NCI-H1930 (cell line): ENCODE measurements around the gene CD40.

Experiments used
- DNase-seq, 2 experiments: peaks; one replicate each; lab custom pipeline; 2025; lab: John Stamatoyannopoulos, UW

Gene CD40

DNA sequence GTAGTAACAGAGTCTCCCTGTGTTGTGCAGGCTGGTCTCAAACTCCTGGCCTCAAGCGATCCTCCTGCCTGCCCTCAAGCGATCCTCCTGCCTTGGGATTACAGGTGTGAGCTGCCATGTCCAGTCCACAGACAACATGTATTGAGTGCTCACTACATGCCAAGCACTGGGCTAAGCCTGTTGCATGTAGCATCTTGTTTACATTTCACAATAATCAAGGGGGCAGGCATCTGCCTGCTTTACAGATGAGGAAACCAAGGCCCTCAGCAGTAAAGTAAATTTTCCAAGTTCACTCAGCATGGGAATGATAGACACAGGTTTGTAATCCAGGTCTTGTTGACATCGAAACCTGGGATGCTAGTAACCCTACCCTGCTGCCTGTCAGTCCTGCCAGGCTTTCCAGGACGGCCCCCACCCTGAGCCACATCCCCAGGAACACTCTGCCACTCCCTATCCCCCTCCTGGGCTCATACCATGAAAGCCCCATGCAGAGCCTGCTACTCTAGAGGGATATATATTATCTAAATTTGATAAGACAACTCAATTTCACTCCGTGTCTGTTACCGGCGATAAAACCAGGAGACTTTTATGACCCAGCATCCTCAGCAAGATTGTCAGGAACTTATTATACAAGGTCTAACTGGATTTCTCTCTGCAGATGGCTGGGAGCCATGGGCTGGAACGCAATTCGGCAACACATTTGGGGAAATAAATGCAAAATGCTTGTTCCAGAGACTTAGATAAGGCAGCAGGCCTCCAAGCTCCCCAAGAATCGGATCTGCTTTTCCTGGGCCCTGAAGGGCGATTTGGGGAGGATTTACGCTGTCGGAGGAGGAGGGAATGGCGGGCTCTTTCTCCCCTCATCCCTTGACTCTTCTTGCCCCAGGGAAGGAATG lies 30.4 kb downstream of the CD40 start:
- no peak for DNase-seq

- no peak for DNase-seq
Observed at GRCh38 chr20:46150943-46151342, 32.8 kb downstream of the CD40 start.

DNA sequence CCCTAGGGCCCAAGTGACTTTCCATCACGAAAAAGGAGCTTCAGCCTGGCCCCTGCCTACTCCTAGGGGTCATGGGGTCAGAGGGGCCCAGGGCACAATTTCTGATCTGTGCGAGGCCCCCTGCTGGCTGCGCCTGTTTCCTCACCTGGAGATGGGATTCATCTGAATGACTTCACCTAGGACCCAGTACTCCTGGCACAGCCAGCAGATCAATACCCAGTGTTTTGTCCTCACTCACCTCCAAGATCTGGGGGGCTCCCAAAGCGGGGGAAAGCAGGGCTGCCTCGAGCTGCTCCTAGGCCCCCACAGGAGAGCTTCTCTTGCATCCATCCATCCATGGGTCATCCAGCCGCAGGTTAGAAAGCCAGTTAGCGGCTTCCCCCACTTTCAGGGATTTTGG lies 33.8 kb downstream of the CD40 start:
- no peak for DNase-seq

- DNase-seq = no peak
Observed at GRCh38 chr20:46152824-46153586, 34.9 kb downstream of the CD40 start.

GRCh38 chr20:46154305-46154704 lies 36.2 kb downstream of the CD40 start:
- DNase-seq = no peak

DNA sequence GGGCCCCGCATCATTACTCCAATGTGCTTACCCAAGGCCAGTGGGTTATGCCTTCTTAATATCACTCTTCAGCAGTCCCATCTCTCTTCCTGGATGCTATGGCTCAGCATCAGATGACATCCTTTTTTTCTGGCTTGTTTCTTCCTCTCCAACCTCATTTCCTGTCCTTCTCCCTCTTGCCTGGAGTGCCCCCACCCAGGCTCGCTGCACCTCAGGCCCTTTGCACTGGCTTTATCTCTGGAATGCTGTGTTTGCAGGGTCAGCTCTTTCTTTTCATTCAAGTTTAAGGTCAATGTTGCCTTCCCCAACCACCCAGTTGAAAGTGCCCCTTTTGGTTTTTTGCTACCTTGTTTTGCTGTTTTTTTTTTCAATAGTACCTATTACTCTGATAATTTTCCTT lies 36.7 kb downstream of the CD40 start:
- no peak for DNase-seq

DNA sequence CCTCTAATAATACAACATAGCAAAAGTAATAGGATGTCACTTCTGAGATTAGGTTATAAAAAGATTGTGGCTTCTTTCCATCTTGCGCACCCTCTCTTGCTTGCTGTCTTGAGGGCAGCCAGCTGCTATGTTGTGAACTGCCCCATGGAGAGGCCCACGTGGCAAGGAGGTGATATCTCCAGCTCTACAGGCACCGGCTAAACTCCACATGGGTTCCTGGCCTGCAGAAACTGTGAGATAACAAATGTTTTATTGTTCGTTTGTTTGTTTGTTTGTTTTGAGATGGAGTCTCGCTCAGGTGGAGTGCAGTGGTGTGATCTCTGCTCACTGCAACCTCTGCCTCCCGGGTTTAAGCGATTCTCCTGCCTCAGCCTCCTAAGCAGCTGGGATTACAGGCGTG lies 38.0 kb downstream of the CD40 start:
- no peak for DNase-seq

- DNase-seq = no peak
Observed at GRCh38 chr20:46157076-46157592, 39.0 kb downstream of the CD40 start.

DNA sequence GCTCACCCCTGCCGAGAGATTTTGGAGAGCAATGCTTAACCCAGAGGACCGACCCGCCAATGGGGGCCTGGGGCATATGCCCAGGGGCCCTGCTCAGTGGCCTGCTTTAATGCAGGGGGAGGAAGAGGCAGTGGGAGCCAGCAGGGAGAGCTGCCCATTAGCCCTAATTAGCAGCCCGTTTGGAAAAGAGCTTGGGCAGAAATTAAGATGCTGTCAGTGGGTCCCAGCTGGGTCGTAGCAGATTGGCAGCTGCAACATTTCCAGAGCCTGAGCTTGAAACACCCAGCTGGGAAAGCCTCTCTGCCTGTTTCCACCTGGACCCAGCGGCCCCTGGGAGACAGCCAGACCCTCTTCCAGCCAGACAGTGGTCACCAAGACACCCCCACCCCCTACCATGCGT lies 39.5 kb downstream of the CD40 start:
- no peak for DNase-seq

GRCh38 chr20:46158476-46158987 lies 40.4 kb downstream of the CD40 start:
- DNase-seq = no peak

- no peak for DNase-seq
Observed at GRCh38 chr20:46159101-46159897, 41.2 kb downstream of the CD40 start.

DNA sequence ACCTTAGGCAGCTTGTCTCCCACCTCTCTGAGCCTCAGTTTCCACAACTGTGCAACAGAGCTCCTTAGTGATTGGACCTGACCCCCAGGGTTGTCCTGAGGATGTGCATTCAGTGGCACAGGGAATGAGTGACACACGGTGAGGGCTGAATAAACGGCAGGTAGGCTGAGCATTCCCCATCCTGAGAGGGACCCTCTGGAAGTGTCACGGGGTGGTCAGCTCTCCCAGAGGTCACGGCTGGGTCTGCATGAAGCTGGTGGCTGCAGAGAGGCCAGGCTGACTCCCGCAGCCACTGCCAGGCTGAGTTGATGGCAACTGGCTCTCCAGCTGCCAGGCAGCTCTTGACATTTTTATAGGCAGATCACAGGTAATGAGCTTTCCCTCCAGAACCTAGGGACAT lies 42.5 kb downstream of the CD40 start:
- DNase-seq = no peak

- DNase-seq = no peak
Observed at GRCh38 chr20:46161921-46162320, 43.8 kb downstream of the CD40 start.

DNA sequence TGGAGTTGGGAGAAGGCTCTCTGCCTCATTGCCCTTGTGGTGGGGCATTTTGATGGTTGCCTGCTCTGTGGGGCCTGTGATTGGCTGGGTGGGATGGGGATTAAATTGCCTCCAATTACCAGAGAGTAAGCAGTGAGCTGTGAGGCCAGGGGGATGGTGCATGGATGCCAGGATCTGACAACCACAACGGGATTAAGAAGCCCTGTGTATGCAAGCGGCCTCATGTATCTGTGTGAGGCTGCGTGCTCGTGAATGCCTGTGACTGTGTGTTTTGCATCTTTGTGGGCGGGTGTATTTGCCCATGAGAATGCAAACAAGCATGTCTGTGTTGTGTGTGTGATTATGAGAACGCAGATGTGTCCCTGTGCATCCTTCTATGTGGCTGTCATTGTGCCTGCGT lies 46.1 kb downstream of the CD40 start:
- no peak for DNase-seq

- no peak for DNase-seq
Observed at GRCh38 chr20:46167080-46167479, 49.0 kb downstream of the CD40 start.

DNA sequence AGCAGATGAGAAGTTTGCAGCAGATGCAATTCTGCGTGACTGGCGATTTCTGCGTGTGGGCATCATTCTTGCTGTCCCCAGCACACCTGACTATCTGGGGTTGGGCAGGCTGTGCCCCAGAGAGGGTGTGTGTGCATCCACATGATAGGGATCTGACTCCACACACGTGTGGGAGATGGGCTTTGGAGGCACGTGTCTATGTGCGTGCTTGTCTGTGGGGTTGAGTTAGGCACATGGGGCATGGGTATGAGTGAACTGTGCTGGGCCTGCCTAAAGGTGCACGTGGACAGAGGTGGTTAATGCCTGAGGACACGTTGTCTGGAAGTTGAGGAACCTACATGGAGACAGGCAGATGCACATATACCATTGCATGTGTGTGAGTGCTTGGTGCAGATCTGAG lies 50.3 kb downstream of the CD40 start:
- no peak for DNase-seq

GRCh38 chr20:46169245-46170171 lies 51.4 kb downstream of the CD40 start:
- DNase-seq = no peak

- no peak for DNase-seq
Observed at GRCh38 chr20:46171476-46171875, 53.4 kb downstream of the CD40 start.

DNA sequence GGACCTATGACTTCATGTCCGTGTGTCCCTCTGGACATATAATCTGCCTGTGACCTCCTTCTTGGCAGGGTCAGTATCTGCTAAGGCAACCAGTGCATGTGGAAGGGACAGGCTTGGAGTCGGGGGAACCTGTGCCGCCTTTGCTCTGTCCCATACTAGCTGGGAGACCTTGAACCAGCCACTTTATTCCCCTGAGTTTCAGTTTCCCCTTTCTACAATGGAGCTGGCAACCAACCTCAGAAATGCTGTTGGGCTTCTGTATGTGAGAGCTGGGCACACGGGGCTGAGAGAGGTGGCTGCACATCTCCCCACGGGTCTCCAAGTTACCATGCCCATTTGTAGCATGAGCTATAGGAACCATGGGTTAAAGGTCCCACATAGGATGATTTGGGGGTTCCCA lies 53.8 kb downstream of the CD40 start:
- no peak for DNase-seq

DNA sequence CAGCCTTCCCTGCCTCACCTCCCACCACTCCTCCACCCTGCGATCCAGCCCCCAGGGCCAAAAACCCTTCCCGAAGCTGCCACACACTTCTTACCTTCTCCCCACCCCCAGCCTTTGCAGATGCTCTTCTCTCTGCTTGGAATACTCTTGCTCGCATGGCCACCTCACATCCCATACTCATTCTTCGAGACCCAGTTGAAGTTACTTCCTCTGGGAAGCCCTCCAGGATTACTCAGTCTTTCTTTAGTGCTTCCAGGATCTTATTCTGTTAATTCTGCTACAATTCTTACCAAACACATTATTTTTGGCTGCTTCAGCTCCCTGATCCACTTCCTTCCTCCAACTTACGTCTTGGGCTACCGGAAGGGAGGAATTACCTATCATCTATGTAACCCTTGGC lies 54.3 kb downstream of the CD40 start:
- DNase-seq = no peak

- no peak for DNase-seq
Observed at GRCh38 chr20:46172961-46173536, 54.9 kb downstream of the CD40 start.
